ENCODE measurements around the gene EEA1.

EEA1 gene

GRCh38 chr12:92938638-92939037 lies 9.5 kb upstream of the EEA1 start:
- no peak for DNase-seq (ENCODE audit: low read depth in 2 of 2)

GRCh38 chr12:92938018-92938417 lies 8.9 kb upstream of the EEA1 start:
- no peak for DNase-seq (ENCODE audit: low read depth in 2 of 2)

GRCh38 chr12:92933606-92934005 lies 4.5 kb upstream of the EEA1 start:
- no peak for DNase-seq (ENCODE audit: low read depth in 2 of 2)

GRCh38 chr12:92930421-92930820 lies 1.3 kb upstream of the EEA1 start:
- DNase-seq (ENCODE audit: low read depth in 2 of 2): no peak

GRCh38 chr12:92929983-92930382 lies 888 bp upstream of the EEA1 start:
- no peak for DNase-seq (ENCODE audit: low read depth in 2 of 2)

GRCh38 chr12:92928421-92928961 lies 604 bp downstream of the EEA1 start:
- peak; percentile 33 to 38 for DNase-seq (ENCODE audit: low read depth in 2 of 2)

GRCh38 chr12:92927436-92928281 lies 1.4 kb downstream of the EEA1 start:
- no peak for DNase-seq (ENCODE audit: low read depth in 2 of 2)

GRCh38 chr12:92927055-92927435 lies 2.0 kb downstream of the EEA1 start:
- peak; percentile 29 to 42 for DNase-seq (ENCODE audit: low read depth in 2 of 2)

- no peak for DNase-seq (ENCODE audit: low read depth in 2 of 2)
These were observed 2.5 kb downstream of the EEA1 start for GRCh38 chr12:92926549-92926948.

GRCh38 chr12:92921877-92922276 lies 7.2 kb downstream of the EEA1 start:
- DNase-seq (ENCODE audit: low read depth in 2 of 2): no peak

GRCh38 chr12:92915365-92915764 lies 13.7 kb downstream of the EEA1 start:
- no peak for DNase-seq (ENCODE audit: low read depth in 2 of 2)

- no peak for DNase-seq (ENCODE audit: low read depth in 2 of 2)
These were observed 14.9 kb downstream of the EEA1 start for GRCh38 chr12:92914170-92914569.

- no peak for DNase-seq (ENCODE audit: low read depth in 2 of 2)
These were observed 16.4 kb downstream of the EEA1 start for GRCh38 chr12:92912672-92913071.

- DNase-seq (ENCODE audit: low read depth in 2 of 2): no peak
These were observed 17.0 kb downstream of the EEA1 start for GRCh38 chr12:92912052-92912451.

GRCh38 chr12:92911339-92911738 lies 17.8 kb downstream of the EEA1 start:
- DNase-seq (ENCODE audit: low read depth in 2 of 2): no peak

GRCh38 chr12:92908108-92908507 lies 21.0 kb downstream of the EEA1 start:
- DNase-seq (ENCODE audit: low read depth in 2 of 2): no peak

GRCh38 chr12:92905811-92906554 lies 23.1 kb downstream of the EEA1 start:
- no peak for DNase-seq (ENCODE audit: low read depth in 2 of 2)

GRCh38 chr12:92905258-92905810 lies 23.8 kb downstream of the EEA1 start:
- no peak for DNase-seq (ENCODE audit: low read depth in 2 of 2)

GRCh38 chr12:92900941-92901340 lies 28.2 kb downstream of the EEA1 start:
- no peak for DNase-seq (ENCODE audit: low read depth in 2 of 2)

- no peak for DNase-seq (ENCODE audit: low read depth in 2 of 2)
These were observed 29.6 kb downstream of the EEA1 start for GRCh38 chr12:92899386-92900001.

GRCh38 chr12:92898755-92899154 lies 30.3 kb downstream of the EEA1 start:
- DNase-seq (ENCODE audit: low read depth in 2 of 2): no peak

- DNase-seq (ENCODE audit: low read depth in 2 of 2): no peak
These were observed 31.3 kb downstream of the EEA1 start for GRCh38 chr12:92897844-92898243.

Data from activated CD4-positive, alpha-beta T cell treated with anti-CD3 and anti-CD28 coated beads for 24 hours (primary cell).